GM21619 (cell line): ENCODE measurements around the gene NHS.
"Not testable (repeated sequence)": the region's sequence is repeated elsewhere in the genome, so short reads cannot be mapped to it uniquely, and the experiment has no call there.

Experiments used
- ATAC-seq: cut with Tn5 transposase; IDR thresholded peaks from one replicate; pipeline ENCODE4 v1.9.1; 2021; ENCODE audit not compliant: unreplicated experiment

The NHS gene

GRCh38 chrX:17446269-17446668 lies 71.3 kb downstream of the NHS start:
- ATAC-seq: not testable (repeated sequence)

GRCh38 chrX:17448188-17448587 lies 73.2 kb downstream of the NHS start:
- no peak for ATAC-seq

- ATAC-seq: no peak
These were observed 74.9 kb downstream of the NHS start for GRCh38 chrX:17449866-17450265.

- ATAC-seq: no peak
These were observed 78.8 kb downstream of the NHS start for GRCh38 chrX:17453788-17454187.

- no peak for ATAC-seq
These were observed 81.5 kb downstream of the NHS start for GRCh38 chrX:17456526-17456925.

- no peak for ATAC-seq
These were observed 84.1 kb downstream of the NHS start for GRCh38 chrX:17459008-17459611.

- ATAC-seq: no peak
These were observed 84.7 kb downstream of the NHS start for GRCh38 chrX:17459661-17460060.

- no peak for ATAC-seq
These were observed 87.9 kb downstream of the NHS start for GRCh38 chrX:17462881-17463280.

GRCh38 chrX:17464194-17464593 lies 89.2 kb downstream of the NHS start:
- no peak for ATAC-seq

- ATAC-seq: no peak
These were observed 90.2 kb downstream of the NHS start for GRCh38 chrX:17465201-17465600.

GRCh38 chrX:17465802-17466201 lies 90.8 kb downstream of the NHS start:
- ATAC-seq: no peak

GRCh38 chrX:17470136-17470535 lies 95.1 kb downstream of the NHS start:
- no peak for ATAC-seq

GRCh38 chrX:17471121-17471520 lies 96.1 kb downstream of the NHS start:
- no peak for ATAC-seq

- ATAC-seq: no peak
These were observed 96.9 kb downstream of the NHS start for GRCh38 chrX:17471861-17472260.

- no peak for ATAC-seq
These were observed 97.4 kb downstream of the NHS start for GRCh38 chrX:17472424-17472823.

GRCh38 chrX:17473021-17473420 lies 98.0 kb downstream of the NHS start:
- no peak for ATAC-seq

GRCh38 chrX:17474892-17475291 lies 99.9 kb downstream of the NHS start:
- no peak for ATAC-seq

- ATAC-seq: no peak
These were observed 100.6 kb downstream of the NHS start for GRCh38 chrX:17475449-17476217.

- no peak for ATAC-seq
These were observed 101.4 kb downstream of the NHS start for GRCh38 chrX:17476411-17476810.

- no peak for ATAC-seq
These were observed 106.1 kb downstream of the NHS start for GRCh38 chrX:17481086-17481485.

- ATAC-seq: no peak
These were observed 109.6 kb downstream of the NHS start for GRCh38 chrX:17484592-17484991.

- ATAC-seq: no peak
These were observed 110.4 kb downstream of the NHS start for GRCh38 chrX:17485391-17485790.

GRCh38 chrX:17488036-17488435 lies 113.0 kb downstream of the NHS start:
- ATAC-seq: no peak
